Ishikawa (cell line): Measurements from ENCODE around the gene BCR.

Source experiments
- CREB1 ChIP-seq: IDR thresholded peaks from 2 replicates; pipeline ENCODE4 v1.6.1; 2012; ENCODE audit warnings: low read depth
- TCF12 ChIP-seq: IDR thresholded peaks from 2 replicates; pipeline ENCODE4 v1.6.1; 2012; ENCODE audit warnings: low read depth

- no peak for TF ChIP-seq CREB1
- no peak for TF ChIP-seq TCF12
These were observed 13.6 kb downstream of the BCR start for GRCh38 chr22:23193882-23194281.
